Activated CD8-positive, alpha-beta T cell treated with anti-CD3 and anti-CD28 coated beads for 36 hours (primary cell): Measurements from ENCODE around the gene GCGR. TPM values are rescaled to one million over a fixed set of nuclear protein-coding genes. Genes with fewer than 3 reads are reported as not detected.

ENCODE experiments used
- ATAC-seq: fragments of 200-7000 bp; cut with Tn5 transposase; one replicate; pipeline ENCODE4 v1.10.0; 2021; ENCODE audit warnings: mild to moderate bottlenecking, moderate library complexity
- CTCF ChIA-PET: fragments of 350-600 bp; sonication (Branson Sonifier 250); formaldehyde crosslinking; loops from one replicate; lab custom pipeline; 2021; ENCODE audit warnings: antibody characterized with exemption; lab: Charles Lee
- POLR2A ChIA-PET: fragments of 350-600 bp; sonication (Branson Sonifier 250); formaldehyde crosslinking; loops from one replicate; lab custom pipeline; 2021; ENCODE audit warnings: antibody characterized with exemption; lab: Charles Lee
- DNase-seq: peaks from one replicate; pipeline ENCODE4 v3.0.0-alpha.2; 2020
- H3K27ac Mint-ChIP-seq: one replicate; pipeline ENCODE4 v1.8.0; 2021; ENCODE audit warnings: mild to moderate bottlenecking, mixed read lengths
- H3K27me3 Mint-ChIP-seq: one replicate; pipeline ENCODE4 v1.8.0; 2021; ENCODE audit warnings: mixed read lengths
- H3K36me3 Mint-ChIP-seq: one replicate; pipeline ENCODE4 v1.8.0; 2021; ENCODE audit warnings: low read depth, mixed read lengths
- H3K4me1 Mint-ChIP-seq: one replicate; pipeline ENCODE4 v1.8.0; 2021; ENCODE audit warnings: low read depth, mixed read lengths
- H3K4me3 Mint-ChIP-seq: one replicate; pipeline ENCODE4 v1.8.0; 2021; ENCODE audit warnings: mild to moderate bottlenecking, moderate library complexity, mixed read lengths
- H3K9me3 Mint-ChIP-seq: one replicate; pipeline ENCODE4 v1.8.0; 2021; ENCODE audit warnings: mixed read lengths
- CTCF ChIP-seq: fragments of 200-600 bp; IDR thresholded peaks from one replicate; pipeline ENCODE4 v1.8.0; 2022; ENCODE audit warnings: antibody characterized with exemption, mild to moderate bottlenecking
- intact Hi-C: fragments of 100-400 bp; cut with micrococcal nuclease; formaldehyde crosslinking; loops from one replicate; pipeline ENCODE4 v1.10.0; 2022
- total RNA-seq, 2 experiments: library from RNA; stranded (reverse); gene quantifications; one replicate each; pipeline ENCODE4 v1.2.3, GENCODE V29; 2021

The GCGR gene
- total RNA-seq, 2 experiments from 2014 or later, result not detected

GRCh38 chr17:81840826-81841778 is 37.2 kb downstream of the GCGR start:
- DNase-seq (no peak), ATAC-seq (no peak)
- no peak for TF ChIP-seq CTCF
- intact Hi-C loops, result no loop called here
- Mint-ChIP-seq H3K27me3 (no peaks in the 10 kb centered on the region), H3K9me3 (no peaks in the 10 kb centered on the region), H3K4me3 (no peak overlapping the region), H3K36me3 (peaks cover 16% of the 10 kb centered on the region), H3K27ac (no peak overlapping the region), H3K4me1 (no peaks in the 10 kb centered on the region)
- POLR2A ChIA-PET, result interaction anchor here (0.8 to 5.7 kb wide), 6 partner anchors 13 to 106 kb away, joined by 3 to 35 read pairs (median 4); no protein-coding TSS in a partner anchor
- CTCF ChIA-PET, result no interaction called here

- intact Hi-C loops, result no loop called here
- Mint-ChIP-seq H3K4me3 (no peak overlapping the region), H3K27ac (no peak overlapping the region), H3K36me3 (peaks cover 21% of the 10 kb centered on the region), H3K9me3 (no peaks in the 10 kb centered on the region), H3K27me3 (no peaks in the 10 kb centered on the region), H3K4me1 (no peaks in the 10 kb centered on the region)
- ATAC-seq (no peak), DNase-seq (no peak)
- ChIA-PET CTCF (no interaction called here), POLR2A (interaction anchor here (0.8 to 5.7 kb wide), 9 partner anchors 8 to 107 kb away, joined by 3 to 35 read pairs (median 3); partner anchors contain the start of gene MCRIP1)
- TF ChIP-seq CTCF, result no peak
Measured at GRCh38 chr17:81841866-81842265, 37.9 kb downstream of the GCGR start.

GRCh38 chr17:81842378-81842724 is 38.4 kb downstream of the GCGR start:
- no peak for TF ChIP-seq CTCF
- no peaks in the 10 kb centered on the region for H3K27me3 Mint-ChIP-seq
- peaks cover 25% of the 10 kb centered on the region for H3K36me3 Mint-ChIP-seq
- DNase-seq, result no peak
- intact Hi-C loops, result no loop called here
- H3K4me3 Mint-ChIP-seq, result no peak overlapping the region
- ChIA-PET POLR2A (interaction anchor here (0.8 to 5.7 kb wide), 8 partner anchors 8 to 163 kb away, joined by 3 to 35 read pairs (median 4); partner anchors contain the start of gene MCRIP1), CTCF (no interaction called here)
- no peak for ATAC-seq
- no peaks in the 10 kb centered on the region for H3K9me3 Mint-ChIP-seq
- H3K27ac Mint-ChIP-seq, result no peak overlapping the region
- H3K4me1 Mint-ChIP-seq, result no peaks in the 10 kb centered on the region

- DNase-seq (no peak), ATAC-seq (no peak)
- POLR2A ChIA-PET, result interaction anchor here (0.8 to 5.7 kb wide), 9 partner anchors 9 to 163 kb away, joined by 3 to 35 read pairs (median 5); partner anchors contain the start of gene MCRIP1
- Mint-ChIP-seq H3K9me3 (no peaks in the 10 kb centered on the region), H3K4me3 (no peak overlapping the region), H3K27ac (no peak overlapping the region), H3K4me1 (no peaks in the 10 kb centered on the region), H3K27me3 (no peaks in the 10 kb centered on the region), H3K36me3 (peaks cover 25% of the 10 kb centered on the region)
- CTCF ChIA-PET, result no interaction called here
- no peak for TF ChIP-seq CTCF
- intact Hi-C loops, result no loop called here
Measured at GRCh38 chr17:81842725-81843504, 39.0 kb downstream of the GCGR start.
